PC-3 (cell line): Measurements from ENCODE around the gene WNT3.

Experiments used
- CTCF ChIP-seq: fragments of 300-600 bp; sonication (generic); conservative IDR thresholded peaks from 2 replicates; pipeline ENCODE4 v1.5.1; 2017; ENCODE audit warnings: antibody characterized with exemption, low read depth, mild to moderate bottlenecking, low read length
- EZH2 ChIP-seq: fragments of 300-600 bp; sonication (generic); IDR thresholded peaks from one replicate; pipeline ENCODE4 v1.6.1; 2017; ENCODE audit warnings: antibody characterized with exemption, mild to moderate bottlenecking, low read length; ENCODE audit not compliant: unreplicated experiment

GRCh38 chr17:46758614-46759013, 59.9 kb downstream of the WNT3 start:
- TF ChIP-seq CTCF (no peak), EZH2 (no peak)
